ENCODE results near the gene HRC. TPM values are rescaled to one million over a fixed set of nuclear protein-coding genes. Genes with fewer than 3 reads are reported as not detected.

The HRC gene
- polyA plus RNA-seq, 1 experiment: not detected

GRCh38 chr19:49102303-49102702 lies 52.9 kb downstream of the HRC start:
- Histone ChIP-seq H3K27ac (ENCODE audit: low read depth, low read length) (no peak overlapping the region), H3K27me3 (ENCODE audit: control insufficient read depth, insufficient read depth, low read length) (no peaks in the 10 kb centered on the region), H3K9me3 (ENCODE audit: control insufficient read depth, insufficient read depth, low read length) (no peaks in the 10 kb centered on the region), H3K4me3 (ENCODE audit: low read depth, low read length) (no peak overlapping the region)
- ChIA-PET POLR2A (interaction anchor here (1.3 kb wide), 1 partner anchor 12 kb away, joined by 4 read pairs; the partner anchor contains the start of gene LIN7B), CTCF (interaction anchor here (2.4 kb wide), 1 partner anchor 97 kb away, joined by 7 read pairs; no protein-coding TSS in a partner anchor)
- TF ChIP-seq, protein P1, sequence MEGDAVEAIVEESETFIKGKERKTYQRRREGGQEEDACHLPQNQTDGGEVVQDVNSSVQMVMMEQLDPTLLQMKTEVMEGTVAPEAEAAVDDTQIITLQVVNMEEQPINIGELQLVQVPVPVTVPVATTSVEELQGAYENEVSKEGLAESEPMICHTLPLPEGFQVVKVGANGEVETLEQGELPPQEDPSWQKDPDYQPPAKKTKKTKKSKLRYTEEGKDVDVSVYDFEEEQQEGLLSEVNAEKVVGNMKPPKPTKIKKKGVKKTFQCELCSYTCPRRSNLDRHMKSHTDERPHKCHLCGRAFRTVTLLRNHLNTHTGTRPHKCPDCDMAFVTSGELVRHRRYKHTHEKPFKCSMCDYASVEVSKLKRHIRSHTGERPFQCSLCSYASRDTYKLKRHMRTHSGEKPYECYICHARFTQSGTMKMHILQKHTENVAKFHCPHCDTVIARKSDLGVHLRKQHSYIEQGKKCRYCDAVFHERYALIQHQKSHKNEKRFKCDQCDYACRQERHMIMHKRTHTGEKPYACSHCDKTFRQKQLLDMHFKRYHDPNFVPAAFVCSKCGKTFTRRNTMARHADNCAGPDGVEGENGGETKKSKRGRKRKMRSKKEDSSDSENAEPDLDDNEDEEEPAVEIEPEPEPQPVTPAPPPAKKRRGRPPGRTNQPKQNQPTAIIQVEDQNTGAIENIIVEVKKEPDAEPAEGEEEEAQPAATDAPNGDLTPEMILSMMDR (IDR thresholded peaks at IDR 0.05; ENCODE audit: low read depth, low read length): no peak
- DNase-seq (ENCODE audit: low read depth, low spot score): no peak

Other genes with a start within 250 kb of the HRC start
- gene DHDH, start 221.7 kb downstream of the HRC start, polyA plus RNA-seq (2011; rRNA removed): 0.48 and 0.61 TPM in 2 replicates
- gene BAX, start 200.5 kb downstream of the HRC start, polyA plus RNA-seq (2011; rRNA removed): 110 and 147 TPM in 2 replicates
- 3,644 and 5,326 TPM in 2 replicates for gene FTL, start 190.1 kb downstream of the HRC start, polyA plus RNA-seq (2011; rRNA removed)
- 19.5 and 24.1 TPM in 2 replicates for gene GYS1, start 162.1 kb downstream of the HRC start, polyA plus RNA-seq (2011; rRNA removed)
- 107 and 131 TPM in 2 replicates for gene RUVBL2, start 161.5 kb downstream of the HRC start, polyA plus RNA-seq (2011; rRNA removed)
- 0.31 TPM in 1 of 2 replicates, not detected in the other for gene LHB, start 138.3 kb downstream of the HRC start, polyA plus RNA-seq (2011; rRNA removed)
- not detected in 2 replicates for gene CGB3, start 131.1 kb downstream of the HRC start, polyA plus RNA-seq (2011; rRNA removed)
- gene CGB2, start 123.5 kb downstream of the HRC start, polyA plus RNA-seq (2011; rRNA removed): not detected in 2 replicates
- gene CGB1, start 118.5 kb downstream of the HRC start, polyA plus RNA-seq (2011; rRNA removed): not detected in 2 replicates
- not detected in 2 replicates for gene CGB5, start 111.5 kb downstream of the HRC start, polyA plus RNA-seq (2011; rRNA removed)
- not detected in 2 replicates for gene CGB8, start 106.3 kb downstream of the HRC start, polyA plus RNA-seq (2011; rRNA removed)
- 0.42 and 0.87 TPM in 2 replicates for gene CGB7, start 97.6 kb downstream of the HRC start, polyA plus RNA-seq (2011; rRNA removed)
- gene NTF4, start 90.6 kb downstream of the HRC start, polyA plus RNA-seq (2011; rRNA removed): 0.09 and 0.30 TPM in 2 replicates
- not detected in 2 replicates for gene KCNA7, start 82.7 kb downstream of the HRC start, polyA plus RNA-seq (2011; rRNA removed)
- 117 and 149 TPM in 2 replicates for gene SNRNP70, start 69.9 kb downstream of the HRC start, polyA plus RNA-seq (2011; rRNA removed)
- 4.2 and 4.9 TPM in 2 replicates for gene LIN7B, start 41.0 kb downstream of the HRC start, polyA plus RNA-seq (2011; rRNA removed)
- gene C19orf73, start 36.3 kb downstream of the HRC start, polyA plus RNA-seq (2011; rRNA removed): 0.36 and 0.50 TPM in 2 replicates
- gene PPFIA3, start 35.9 kb downstream of the HRC start, polyA plus RNA-seq (2011; rRNA removed): 0.52 and 0.63 TPM in 2 replicates
- 4.3 and 6.3 TPM in 2 replicates for gene TRPM4, start 2.4 kb upstream of the HRC start, polyA plus RNA-seq (2011; rRNA removed)
- 1.5 and 1.6 TPM in 2 replicates for gene SLC6A16, start 169.8 kb upstream of the HRC start, polyA plus RNA-seq (2011; rRNA removed)
- gene CD37, start 180.0 kb upstream of the HRC start, polyA plus RNA-seq (2011; rRNA removed): not detected in 2 replicates
- 32.8 and 41.7 TPM in 2 replicates for gene TEAD2, start 207.0 kb upstream of the HRC start, polyA plus RNA-seq (2011; rRNA removed)
- 0.14 TPM in 1 of 2 replicates, not detected in the other for gene DKKL1, start 208.5 kb upstream of the HRC start, polyA plus RNA-seq (2011; rRNA removed)
- not detected in 2 replicates for gene KASH5, start 232.9 kb upstream of the HRC start, polyA plus RNA-seq (2011; rRNA removed)